Colonic mucosa (tissue), 4 donors: ENCODE data around the gene CD81. TPM values are rescaled to one million over a fixed set of nuclear protein-coding genes. Genes with fewer than 3 reads are reported as not detected.
"Not testable (repeated sequence)": the region's sequence is repeated elsewhere in the genome, so short reads cannot be mapped to it uniquely, and the experiment has no call there.

Source experiments
- DNase-seq: peaks from one replicate; pipeline ENCODE4 v3.0.0-alpha.2; 2020
- H3K27ac ChIP-seq: fragments of 200-600 bp; one replicate; pipeline ENCODE4 v1.8.0; 2021
- H3K27me3 ChIP-seq: fragments of 200-600 bp; one replicate; pipeline ENCODE4 v1.8.0; 2021
- H3K36me3 ChIP-seq: fragments of 200-600 bp; one replicate; pipeline ENCODE4 v1.8.0; 2021
- H3K4me1 ChIP-seq: fragments of 200-600 bp; one replicate; pipeline ENCODE4 v1.8.0; 2021; ENCODE audit warnings: mild to moderate bottlenecking
- H3K4me3 ChIP-seq: fragments of 200-600 bp; one replicate; pipeline ENCODE4 v1.8.0; 2021
- H3K9ac ChIP-seq, 2 donors: one replicate each; pipeline ENCODE4 v1.7.0; 2013; ENCODE audit warnings: control low read depth in 2 of 2, low read depth in 2 of 2, low read length in 2 of 2
- H3K9me3 ChIP-seq: fragments of 200-600 bp; one replicate; pipeline ENCODE4 v1.8.0; 2021
- CTCF ChIP-seq: fragments of 200-600 bp; IDR thresholded peaks from one replicate; pipeline ENCODE4 v1.8.0; 2022; ENCODE audit warnings: antibody characterized with exemption, mild to moderate bottlenecking
- intact Hi-C: fragments of 100-400 bp; cut with DNase I; formaldehyde crosslinking; loops from one replicate; pipeline ENCODE4 v1.14.1; 2022
- total RNA-seq, 2 donors: library from RNA; stranded (reverse); fragmentation: NEBNext Ultra II Directional in 1 of 2; extraction: Animal tissue kit (Norgen Biotek cat#: 25700) in 1 of 2; gene quantifications; one replicate each; pipeline ENCODE4 v1.2.1, GENCODE V29; 2021
- donor health status: healthy.
- donor health status: DM: no; HTN: no; CAD: no.
- donor health status: DM: no; HTN: no; CAD: no.

Gene CD81
- total RNA-seq, 2 donors from 2014 or later = 185 to 208 TPM

DNA sequence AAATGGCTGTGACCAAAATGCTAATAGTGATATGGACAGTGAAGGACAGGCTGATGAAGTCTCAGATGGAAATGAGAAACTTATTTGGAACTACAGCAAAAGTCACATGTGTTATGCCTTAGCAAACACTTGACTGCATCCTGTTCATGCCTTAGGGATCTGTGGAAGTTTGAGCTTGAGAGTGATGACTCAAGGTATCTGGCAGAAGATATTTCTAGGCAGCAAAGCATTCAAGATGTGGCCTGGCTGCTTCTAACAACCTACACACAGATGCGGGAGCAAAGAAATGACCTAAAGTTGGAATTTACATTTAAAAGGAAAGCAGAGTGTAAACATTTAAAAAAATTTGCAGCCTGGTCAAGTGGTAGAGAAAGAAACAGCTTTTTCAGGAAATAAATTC is 28.1 kb upstream of the CD81 start:
- Histone ChIP-seq H3K9me3 (no peaks in the 10 kb centered on the region), H3K9ac (no peak overlapping the region), H3K27ac (no peak overlapping the region), H3K36me3 (no peaks in the 10 kb centered on the region), H3K4me1 (no peaks in the 10 kb centered on the region), H3K4me3 (no peak overlapping the region), H3K27me3 (no peaks in the 10 kb centered on the region)
- intact Hi-C loops = no loop called here
- DNase-seq = no peak
- TF ChIP-seq CTCF = no peak

- no peak overlapping the region for H3K9ac ChIP-seq
- no peaks in the 10 kb centered on the region for H3K27me3 ChIP-seq
- no peak for DNase-seq
- H3K9me3 ChIP-seq = no peaks in the 10 kb centered on the region
- H3K36me3 ChIP-seq = no peaks in the 10 kb centered on the region
- H3K27ac ChIP-seq = no peak overlapping the region
- intact Hi-C loops = no loop called here
- H3K4me3 ChIP-seq = no peak overlapping the region
- no peaks in the 10 kb centered on the region for H3K4me1 ChIP-seq
- no peak for TF ChIP-seq CTCF
These were observed 25.4 kb upstream of the CD81 start for GRCh38 chr11:2351701-2352100.

- Histone ChIP-seq H3K9ac (no peak overlapping the region), H3K4me1 (no peaks in the 10 kb centered on the region), H3K27me3 (no peaks in the 10 kb centered on the region), H3K9me3 (no peaks in the 10 kb centered on the region), H3K36me3 (no peaks in the 10 kb centered on the region), H3K4me3 (no peak overlapping the region), H3K27ac (no peak overlapping the region)
- no peak for TF ChIP-seq CTCF
- DNase-seq = no peak
- intact Hi-C loops = no loop called here
These were observed 24.7 kb upstream of the CD81 start for GRCh38 chr11:2352420-2352819.

GRCh38 chr11:2355000-2355644 is 22.0 kb upstream of the CD81 start:
- Histone ChIP-seq H3K4me3 (no peak overlapping the region), H3K4me1 (no peaks in the 10 kb centered on the region), H3K27me3 (no peaks in the 10 kb centered on the region), H3K27ac (no peak overlapping the region), H3K36me3 (no peaks in the 10 kb centered on the region), H3K9me3 (no peaks in the 10 kb centered on the region), H3K9ac (no peak overlapping the region)
- no peak for TF ChIP-seq CTCF
- no peak for DNase-seq
- intact Hi-C loops = no loop called here

- no peaks in the 10 kb centered on the region for H3K27me3 ChIP-seq
- no peak overlapping the region for H3K4me3 ChIP-seq
- no peak for DNase-seq
- no peaks in the 10 kb centered on the region for H3K4me1 ChIP-seq
- H3K36me3 ChIP-seq = no peaks in the 10 kb centered on the region
- H3K27ac ChIP-seq = no peak overlapping the region
- H3K9ac ChIP-seq = no peak overlapping the region
- no peak for TF ChIP-seq CTCF
- no peaks in the 10 kb centered on the region for H3K9me3 ChIP-seq
- intact Hi-C loops = no loop called here
These were observed 19.9 kb upstream of the CD81 start for GRCh38 chr11:2357246-2357645.

DNA sequence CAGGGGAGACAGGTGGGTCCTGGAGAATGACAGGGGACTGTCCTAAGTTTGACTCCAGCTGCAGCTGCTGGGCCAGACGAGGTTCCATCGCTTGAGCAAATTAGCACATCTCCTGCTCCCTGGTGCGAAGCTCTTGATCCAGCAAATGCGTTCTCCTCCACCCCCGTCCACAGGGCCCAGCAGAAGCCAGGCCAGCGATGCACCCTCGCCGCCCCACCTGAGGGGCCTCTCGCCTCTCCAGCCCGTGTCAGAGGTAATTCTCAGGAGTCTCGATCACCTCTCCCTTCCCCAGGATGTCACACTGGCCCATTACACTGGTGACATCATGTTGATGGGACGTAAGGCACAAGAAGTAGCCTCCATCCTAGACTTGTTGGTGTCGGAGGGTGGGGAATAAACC is 19.5 kb upstream of the CD81 start:
- H3K27me3 ChIP-seq, H3K4me3 ChIP-seq, intact Hi-C loops, H3K9me3 ChIP-seq, H3K4me1 ChIP-seq, H3K9ac ChIP-seq, DNase-seq, H3K36me3 ChIP-seq, H3K27ac ChIP-seq: not testable (repeated sequence)
